Adrenal gland (tissue), 5 donors: ENCODE data around the gene AGAP1.

Experiments
- CTCF ChIP-seq, 6 experiments: fragments of 450-650 bp in 4 of 6; fragments of 200-600 bp in 2 of 6; sonication (generic) in 1 of 6; IDR thresholded peaks; 1 replicate in 5 of 6; 2 replicates in 1 of 6; pipeline versions ENCODE4 v1.5.1 to v1.8.0; 2016 to 2021; ENCODE audit warnings: antibody characterized with exemption in 6 of 6, mild to moderate bottlenecking in 2 of 6, moderate library complexity in 1 of 6
- POLR2A ChIP-seq, 2 donors: fragments of 450-650 bp; IDR thresholded peaks; one replicate each; pipeline ENCODE4 v1.6.1; 2017; ENCODE audit warnings: antibody characterized with exemption in 2 of 2, mild to moderate bottlenecking in 2 of 2, moderate library complexity in 1 of 2
- donor health status: DM: no; HTN: no; CAD: no.

- no peak for TF ChIP-seq CTCF (IDR thresholded peaks at IDR 0.05)
- TF ChIP-seq POLR2A (IDR thresholded peaks at IDR 0.05), result no peak
Measured at GRCh38 chr2:235563056-235563910, 69.4 kb downstream of the AGAP1 start.
